LoVo (cell line): ENCODE results near the gene NCAPG2.
A peak's percentile ranks its signal among the peaks of the same experiment; 100 is the strongest.

Experiments
- DNase-seq: peaks from one replicate; pipeline ENCODE4 v3.0.0-alpha.2; 2016; ENCODE audit warnings: low spot score

The NCAPG2 gene

GRCh38 chr7:158601090-158601489 is 103.5 kb downstream of the NCAPG2 start:
- no peak for DNase-seq

GRCh38 chr7:158596745-158597144 is 107.9 kb downstream of the NCAPG2 start:
- DNase-seq, result no peak

GRCh38 chr7:158596309-158596708 is 108.3 kb downstream of the NCAPG2 start:
- DNase-seq, result no peak

GRCh38 chr7:158595068-158595467 is 109.5 kb downstream of the NCAPG2 start:
- peak; percentile 73 for DNase-seq

- DNase-seq, result no peak
These were observed 112.1 kb downstream of the NCAPG2 start for GRCh38 chr7:158592541-158592940.

GRCh38 chr7:158591944-158592343 is 112.7 kb downstream of the NCAPG2 start:
- DNase-seq, result no peak

- no peak for DNase-seq
These were observed 114.4 kb downstream of the NCAPG2 start for GRCh38 chr7:158590181-158590530.

GRCh38 chr7:158589653-158590052 is 115.0 kb downstream of the NCAPG2 start:
- no peak for DNase-seq

GRCh38 chr7:158588878-158589442 is 115.6 kb downstream of the NCAPG2 start:
- no peak for DNase-seq

GRCh38 chr7:158588085-158588877 is 116.3 kb downstream of the NCAPG2 start:
- DNase-seq, result no peak

- peak; percentile 86 for DNase-seq
These were observed 117.2 kb downstream of the NCAPG2 start, which contains the start of gene PTPRN2 for GRCh38 chr7:158587162-158588084. Gene PTPRN2, minus strand, starts transcription at chr7:158587823.

GRCh38 chr7:158586499-158587161 is 118.0 kb downstream of the NCAPG2 start:
- no peak for DNase-seq

GRCh38 chr7:158585721-158586498 is 118.7 kb downstream of the NCAPG2 start:
- no peak for DNase-seq

- no peak for DNase-seq
These were observed 120.2 kb downstream of the NCAPG2 start for GRCh38 chr7:158584407-158584806.

GRCh38 chr7:158583810-158584209 is 120.8 kb downstream of the NCAPG2 start:
- DNase-seq, result no peak

- DNase-seq, result no peak
These were observed 121.5 kb downstream of the NCAPG2 start for GRCh38 chr7:158583143-158583542.

- no peak for DNase-seq
These were observed 122.5 kb downstream of the NCAPG2 start for GRCh38 chr7:158582089-158582456.

- DNase-seq, result peak; percentile 92
These were observed 123.0 kb downstream of the NCAPG2 start for GRCh38 chr7:158581440-158582088.
